ENCODE data around the gene CLCN6.

DNA sequence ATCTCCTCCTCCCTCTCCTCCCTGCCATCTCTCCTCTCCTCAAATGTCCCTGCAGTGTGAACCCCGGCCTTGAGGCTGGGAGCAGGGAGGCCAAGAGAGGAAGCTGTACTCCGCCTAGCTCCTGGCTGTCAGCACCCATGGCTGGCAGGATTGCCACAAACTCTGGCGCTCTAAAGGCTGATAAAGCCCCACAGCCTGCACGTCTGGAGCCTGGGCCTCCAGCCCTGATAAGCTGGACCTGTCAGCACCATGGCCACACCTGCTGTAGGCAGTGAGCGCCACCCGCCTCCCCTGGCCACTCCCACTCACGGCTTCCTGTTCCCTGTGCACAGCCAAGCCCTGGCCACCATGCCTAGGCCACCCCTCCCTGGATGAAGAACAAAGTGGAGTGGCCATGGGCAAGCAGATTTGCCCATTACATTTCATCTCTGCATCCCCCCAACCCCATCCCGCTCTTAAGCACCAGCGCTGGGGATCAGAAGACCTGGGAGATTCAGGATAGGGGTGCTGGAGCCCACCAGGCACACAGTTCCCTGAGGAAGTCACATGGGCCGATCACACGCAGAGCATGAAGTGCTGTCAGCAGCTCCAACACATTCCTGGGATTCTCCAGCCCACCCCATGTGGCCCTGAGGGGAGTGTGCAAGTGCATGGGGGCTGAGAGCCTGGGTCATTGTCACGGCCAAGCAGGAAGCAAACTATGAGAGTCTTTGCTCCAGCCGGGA, 77.0 kb downstream of the CLCN6 start:
- TF ChIP-seq, protein P1, sequence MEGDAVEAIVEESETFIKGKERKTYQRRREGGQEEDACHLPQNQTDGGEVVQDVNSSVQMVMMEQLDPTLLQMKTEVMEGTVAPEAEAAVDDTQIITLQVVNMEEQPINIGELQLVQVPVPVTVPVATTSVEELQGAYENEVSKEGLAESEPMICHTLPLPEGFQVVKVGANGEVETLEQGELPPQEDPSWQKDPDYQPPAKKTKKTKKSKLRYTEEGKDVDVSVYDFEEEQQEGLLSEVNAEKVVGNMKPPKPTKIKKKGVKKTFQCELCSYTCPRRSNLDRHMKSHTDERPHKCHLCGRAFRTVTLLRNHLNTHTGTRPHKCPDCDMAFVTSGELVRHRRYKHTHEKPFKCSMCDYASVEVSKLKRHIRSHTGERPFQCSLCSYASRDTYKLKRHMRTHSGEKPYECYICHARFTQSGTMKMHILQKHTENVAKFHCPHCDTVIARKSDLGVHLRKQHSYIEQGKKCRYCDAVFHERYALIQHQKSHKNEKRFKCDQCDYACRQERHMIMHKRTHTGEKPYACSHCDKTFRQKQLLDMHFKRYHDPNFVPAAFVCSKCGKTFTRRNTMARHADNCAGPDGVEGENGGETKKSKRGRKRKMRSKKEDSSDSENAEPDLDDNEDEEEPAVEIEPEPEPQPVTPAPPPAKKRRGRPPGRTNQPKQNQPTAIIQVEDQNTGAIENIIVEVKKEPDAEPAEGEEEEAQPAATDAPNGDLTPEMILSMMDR (IDR thresholded peaks at IDR 0.05; ENCODE audit: low read depth, low read length, missing input control), result no peak
- TF ChIP-seq ATF3 (IDR thresholded peaks at IDR 0.05) (no peak), NR2F2 (IDR thresholded peaks at IDR 0.05) (no peak), JUND (IDR thresholded peaks at IDR 0.05) (no peak), GABPA (IDR thresholded peaks at IDR 0.05 in 1 of 2, conservative IDR thresholded peaks at IDR 0.05 in 1 of 2) (no peak), MAX (IDR thresholded peaks at IDR 0.05) (no peak), RAD21 (IDR thresholded peaks at IDR 0.05) (no peak), YY1 (IDR thresholded peaks at IDR 0.05) (no peak), REST (IDR thresholded peaks at IDR 0.05) (no peak), EGR1 (IDR thresholded peaks at IDR 0.05; ENCODE audit: low read depth in 2 of 2) (no peak), SP1 (IDR thresholded peaks at IDR 0.05) (no peak), TAF1 (conservative IDR thresholded peaks at IDR 0.05) (no peak)

All from liver (tissue), 3 donors.